Liver (tissue), 9 donors: ENCODE data around the gene KLK1. TPM values are rescaled to one million over a fixed set of nuclear protein-coding genes. Genes with fewer than 3 reads are reported as not detected.

Experiments
- DNase-seq: peaks from one replicate; pipeline ENCODE4 v3.0.0-alpha.2; 2017; ENCODE audit warnings: low spot score
- H3K27ac ChIP-seq, 2 donors: one replicate each; pipeline ENCODE4 v1.7.0; 2013; ENCODE audit warnings: inconsistent platforms in 2 of 2, low read length in 2 of 2, control low read depth in 1 of 2, low read depth in 1 of 2, mild to moderate bottlenecking in 1 of 2
- H3K27me3 ChIP-seq, 4 donors: one replicate each; pipeline versions ENCODE4 v1.6.1 to v1.7.0; 2013; ENCODE audit warnings: low read length in 3 of 4, inconsistent platforms in 1 of 4, mild to moderate bottlenecking in 1 of 4, moderate library complexity in 1 of 4; ENCODE audit not compliant: control insufficient read depth in 4 of 4, insufficient read depth in 4 of 4
- H3K36me3 ChIP-seq, 4 donors: one replicate each; pipeline versions ENCODE4 v1.6.1 to v1.7.0; 2013; ENCODE audit warnings: low read length in 3 of 4, mild to moderate bottlenecking in 3 of 4, low read depth in 1 of 4, moderate library complexity in 1 of 4; ENCODE audit not compliant: control insufficient read depth in 4 of 4, insufficient read depth in 3 of 4
- H3K4me1 ChIP-seq, 4 donors: one replicate each; pipeline versions ENCODE4 v1.6.1 to v1.7.0; 2013; ENCODE audit warnings: low read length in 3 of 4, mild to moderate bottlenecking in 3 of 4, moderate library complexity in 1 of 4; ENCODE audit not compliant: control insufficient read depth in 4 of 4, insufficient read depth in 4 of 4
- H3K4me3 ChIP-seq, 3 donors: one replicate each; pipeline versions ENCODE4 v1.6.1 to v1.7.0; 2013; ENCODE audit warnings: low read length in 3 of 3, control low read depth in 1 of 3, low read depth in 1 of 3, mild to moderate bottlenecking in 1 of 3
- H3K9ac ChIP-seq, 2 donors: one replicate each; pipeline ENCODE4 v1.7.0; 2013; ENCODE audit warnings: low read length in 2 of 2, mild to moderate bottlenecking in 2 of 2, moderate library complexity in 2 of 2, control low read depth in 1 of 2, low read depth in 1 of 2
- H3K9me3 ChIP-seq, 4 donors: one replicate each; pipeline versions ENCODE4 v1.6.1 to v1.7.0; 2013; ENCODE audit warnings: low read length in 3 of 4; ENCODE audit not compliant: control insufficient read depth in 4 of 4
- FOXA1 ChIP-seq: IDR thresholded peaks from 2 replicates; pipeline ENCODE4 v1.6.1; 2016; ENCODE audit warnings: antibody characterized with exemption
- FOXA2 ChIP-seq: IDR thresholded peaks from 2 replicates; pipeline ENCODE4 v1.6.1; 2016; ENCODE audit warnings: antibody characterized with exemption
- GABPA ChIP-seq, 2 donors: IDR thresholded peaks in 1 of 2; conservative IDR thresholded peaks in 1 of 2; 2 replicates each; pipeline ENCODE4 v1.6.1; 2016; ENCODE audit warnings: antibody characterized with exemption in 2 of 2, mild to moderate bottlenecking in 1 of 2, moderate library complexity in 1 of 2
- HNF4A ChIP-seq, 2 donors: conservative IDR thresholded peaks; 2 replicates each; pipeline ENCODE4 v1.6.1; 2016; ENCODE audit warnings: antibody characterized with exemption in 2 of 2, mild to moderate bottlenecking in 2 of 2
- HNF4G ChIP-seq: IDR thresholded peaks from 2 replicates; pipeline ENCODE4 v1.6.1; 2016; ENCODE audit warnings: antibody characterized with exemption
- JUND ChIP-seq, 2 donors: IDR thresholded peaks; 2 replicates each; pipeline ENCODE4 v1.6.1; 2016; ENCODE audit warnings: antibody characterized with exemption in 2 of 2
- NR2F2 ChIP-seq: IDR thresholded peaks from 2 replicates; pipeline ENCODE4 v1.6.1; 2016; ENCODE audit warnings: antibody characterized with exemption
- RAD21 ChIP-seq, 2 donors: IDR thresholded peaks; 2 replicates each; pipeline ENCODE4 v1.6.1; 2016; ENCODE audit warnings: antibody characterized with exemption in 2 of 2, mild to moderate bottlenecking in 2 of 2
- RXRA ChIP-seq, 2 donors: IDR thresholded peaks; 2 replicates each; pipeline ENCODE4 v1.6.1; 2017 to 2018; ENCODE audit warnings: antibody characterized with exemption in 2 of 2, mild to moderate bottlenecking in 1 of 2
- SP1 ChIP-seq: IDR thresholded peaks from 2 replicates; pipeline ENCODE4 v1.6.1; 2018; ENCODE audit warnings: antibody characterized with exemption, mild to moderate bottlenecking
- YY1 ChIP-seq: IDR thresholded peaks from 2 replicates; pipeline ENCODE4 v1.6.1; 2016; ENCODE audit warnings: antibody characterized with exemption, mild to moderate bottlenecking
- WGBS: extraction: QIAGEN DNeasy Blood & Tissue Kit; methylation state at CpG from one replicate; pipeline ENCODE4 v1.1.7; 2013; 5-methylcytosine and 5-hydroxymethylcytosine counted together
- polyA plus RNA-seq, 2 donors: library from polyadenylated mRNA; stranded (reverse) in 1 of 2; unstranded in 1 of 2; fragments of 200-250 nt in 1 of 2; fragments of >200 nt in 1 of 2; fragmentation: Nextera tagmentation in 1 of 2; extraction: Ambion mirVana in 1 of 2; gene quantifications; one replicate each; pipeline versions ENCODE4 v1.2.1 to v1.2.3, GENCODE V29; 2013 to 2015
- total RNA-seq, 2 donors: library from RNA; depleted of rRNA; stranded (reverse); fragments of >200 nt; gene quantifications; one replicate each; pipeline ENCODE4 v1.2.3, GENCODE V29; 2014
- TF ChIP-seq, protein P1 (sequence below): IDR thresholded peaks from 2 replicates; pipeline ENCODE4 v1.6.1; 2016; ENCODE audit warnings: antibody characterized with exemption, mild to moderate bottlenecking
- TF ChIP-seq, protein P2 (sequence below): IDR thresholded peaks from 2 replicates; pipeline ENCODE4 v1.6.1; 2016; ENCODE audit warnings: antibody characterized with exemption
- TF ChIP-seq, protein P3 (sequence below): IDR thresholded peaks from 2 replicates; pipeline ENCODE4 v1.6.1; 2016; ENCODE audit warnings: antibody characterized with exemption
- donor health status: healthy.
- donor health status: healthy.
- donor health status: healthy.
- donor health status: healthy.
- donor health status: healthy.

Gene KLK1
- total and polyA plus RNA-seq, 4 donors: not detected

DNA sequence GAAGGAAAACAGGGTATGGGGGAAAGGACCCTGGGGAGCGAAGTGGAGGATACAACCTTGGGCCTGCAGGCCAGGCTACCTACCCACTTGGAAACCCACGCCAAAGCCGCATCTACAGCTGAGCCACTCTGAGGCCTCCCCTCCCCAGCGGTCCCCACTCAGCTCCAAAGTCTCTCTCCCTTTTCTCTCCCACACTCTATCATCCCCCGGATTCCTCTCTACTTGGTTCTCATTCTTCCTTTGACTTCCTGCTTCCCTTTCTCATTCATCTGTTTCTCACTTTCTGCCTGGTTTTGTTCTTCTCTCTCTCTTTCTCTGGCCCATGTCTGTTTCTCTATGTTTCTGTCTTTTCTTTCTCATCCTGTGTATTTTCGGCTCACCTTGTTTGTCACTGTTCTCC is 33.8 kb upstream of the KLK1 start:
- H3K27ac ChIP-seq: no peak overlapping the region
- peaks cover 0 to 3% (median 0%) of the 10 kb centered on the region in 4 donors for H3K9me3 ChIP-seq
- TF ChIP-seq NR2F2 (no peak), FOXA1 (no peak), FOXA2 (no peak), JUND (IDR thresholded peaks at IDR 0.05) (no peak), GABPA (IDR thresholded peaks at IDR 0.05 in 1 of 2, conservative IDR thresholded peaks at IDR 0.05 in 1 of 2) (no peak), RXRA (IDR thresholded peaks at IDR 0.05) (no peak), YY1 (no peak), SP1 (no peak)
- TF ChIP-seq, protein P1, sequence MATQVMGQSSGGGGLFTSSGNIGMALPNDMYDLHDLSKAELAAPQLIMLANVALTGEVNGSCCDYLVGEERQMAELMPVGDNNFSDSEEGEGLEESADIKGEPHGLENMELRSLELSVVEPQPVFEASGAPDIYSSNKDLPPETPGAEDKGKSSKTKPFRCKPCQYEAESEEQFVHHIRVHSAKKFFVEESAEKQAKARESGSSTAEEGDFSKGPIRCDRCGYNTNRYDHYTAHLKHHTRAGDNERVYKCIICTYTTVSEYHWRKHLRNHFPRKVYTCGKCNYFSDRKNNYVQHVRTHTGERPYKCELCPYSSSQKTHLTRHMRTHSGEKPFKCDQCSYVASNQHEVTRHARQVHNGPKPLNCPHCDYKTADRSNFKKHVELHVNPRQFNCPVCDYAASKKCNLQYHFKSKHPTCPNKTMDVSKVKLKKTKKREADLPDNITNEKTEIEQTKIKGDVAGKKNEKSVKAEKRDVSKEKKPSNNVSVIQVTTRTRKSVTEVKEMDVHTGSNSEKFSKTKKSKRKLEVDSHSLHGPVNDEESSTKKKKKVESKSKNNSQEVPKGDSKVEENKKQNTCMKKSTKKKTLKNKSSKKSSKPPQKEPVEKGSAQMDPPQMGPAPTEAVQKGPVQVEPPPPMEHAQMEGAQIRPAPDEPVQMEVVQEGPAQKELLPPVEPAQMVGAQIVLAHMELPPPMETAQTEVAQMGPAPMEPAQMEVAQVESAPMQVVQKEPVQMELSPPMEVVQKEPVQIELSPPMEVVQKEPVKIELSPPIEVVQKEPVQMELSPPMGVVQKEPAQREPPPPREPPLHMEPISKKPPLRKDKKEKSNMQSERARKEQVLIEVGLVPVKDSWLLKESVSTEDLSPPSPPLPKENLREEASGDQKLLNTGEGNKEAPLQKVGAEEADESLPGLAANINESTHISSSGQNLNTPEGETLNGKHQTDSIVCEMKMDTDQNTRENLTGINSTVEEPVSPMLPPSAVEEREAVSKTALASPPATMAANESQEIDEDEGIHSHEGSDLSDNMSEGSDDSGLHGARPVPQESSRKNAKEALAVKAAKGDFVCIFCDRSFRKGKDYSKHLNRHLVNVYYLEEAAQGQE: no peak
- TF ChIP-seq, protein P2, sequence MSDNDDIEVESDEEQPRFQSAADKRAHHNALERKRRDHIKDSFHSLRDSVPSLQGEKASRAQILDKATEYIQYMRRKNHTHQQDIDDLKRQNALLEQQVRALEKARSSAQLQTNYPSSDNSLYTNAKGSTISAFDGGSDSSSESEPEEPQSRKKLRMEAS: no peak
- H3K36me3 ChIP-seq: no peaks in the 10 kb centered on the region
- no peak overlapping the region for H3K9ac ChIP-seq
- no peak overlapping the region for H3K4me3 ChIP-seq
- 59% methylated on average over 6 of the region's 6 CpGs for WGBS
- DNase-seq: no peak
- no peaks in the 10 kb centered on the region for H3K4me1 ChIP-seq
- peaks cover 0 to 5% (median 1%) of the 10 kb centered on the region in 4 donors for H3K27me3 ChIP-seq

DNA sequence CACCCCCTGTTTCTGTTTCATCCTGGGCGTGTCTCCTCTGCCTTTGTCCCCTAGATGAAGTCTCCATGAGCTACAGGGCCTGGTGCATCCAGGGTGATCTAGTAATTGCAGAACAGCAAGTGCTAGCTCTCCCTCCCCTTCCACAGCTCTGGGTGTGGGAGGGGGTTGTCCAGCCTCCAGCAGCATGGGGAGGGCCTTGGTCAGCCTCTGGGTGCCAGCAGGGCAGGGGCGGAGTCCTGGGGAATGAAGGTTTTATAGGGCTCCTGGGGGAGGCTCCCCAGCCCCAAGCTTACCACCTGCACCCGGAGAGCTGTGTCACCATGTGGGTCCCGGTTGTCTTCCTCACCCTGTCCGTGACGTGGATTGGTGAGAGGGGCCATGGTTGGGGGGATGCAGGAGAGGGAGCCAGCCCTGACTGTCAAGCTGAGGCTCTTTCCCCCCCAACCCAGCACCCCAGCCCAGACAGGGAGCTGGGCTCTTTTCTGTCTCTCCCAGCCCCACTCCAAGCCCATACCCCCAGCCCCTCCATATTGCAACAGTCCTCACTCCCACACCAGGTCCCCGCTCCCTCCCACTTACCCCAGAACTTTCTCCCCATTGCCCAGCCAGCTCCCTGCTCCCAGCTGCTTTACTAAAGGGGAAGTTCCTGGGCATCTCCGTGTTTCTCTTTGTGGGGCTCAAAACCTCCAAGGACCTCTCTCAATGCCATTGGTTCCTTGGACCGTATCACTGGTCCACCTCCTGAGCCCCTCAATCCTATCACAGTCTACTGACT is 31.2 kb upstream of the KLK1 start, which contains the start of gene KLK3:
KLK3 (plus strand) TSS at position 280 of the 775 bp plus-strand sequence; CDS start at position 321, 41 bp downstream.
- no peaks in the 10 kb centered on the region for H3K4me1 ChIP-seq
- DNase-seq: no peak
- peaks cover 0 to 5% (median 2%) of the 10 kb centered on the region in 4 donors for H3K27me3 ChIP-seq
- H3K4me3 ChIP-seq: no peak within 1 kb of the TSS
- H3K36me3 ChIP-seq: no peaks in the 10 kb centered on the region
- WGBS: 61% methylated on average over 9 of the region's 9 CpGs
- H3K27ac ChIP-seq: no peak within 1 kb of the TSS
- H3K9ac ChIP-seq: no peak within 1 kb of the TSS
- TF ChIP-seq, protein P3, sequence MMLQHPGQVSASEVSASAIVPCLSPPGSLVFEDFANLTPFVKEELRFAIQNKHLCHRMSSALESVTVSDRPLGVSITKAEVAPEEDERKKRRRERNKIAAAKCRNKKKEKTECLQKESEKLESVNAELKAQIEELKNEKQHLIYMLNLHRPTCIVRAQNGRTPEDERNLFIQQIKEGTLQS: no peak
- TF ChIP-seq FOXA2: no peak
- no peak for TF ChIP-seq HNF4A (conservative IDR thresholded peaks at IDR 0.05)
- no peak for TF ChIP-seq GABPA (IDR thresholded peaks at IDR 0.05 in 1 of 2, conservative IDR thresholded peaks at IDR 0.05 in 1 of 2)
- TF ChIP-seq, protein P2: no peak
- no peak for TF ChIP-seq RXRA (IDR thresholded peaks at IDR 0.05)
- TF ChIP-seq HNF4G: no peak
- no peak for TF ChIP-seq RAD21 (IDR thresholded peaks at IDR 0.05)
- TF ChIP-seq, protein P1: no peak
- no peak for TF ChIP-seq YY1
- H3K9me3 ChIP-seq: no peaks in the 10 kb centered on the region
